GM10847 (cell line): ENCODE data around the gene ENTPD3.

ENCODE experiments used
- POLR2A ChIP-seq: IDR thresholded peaks from 2 replicates; pipeline ENCODE4 v1.6.1; 2011; ENCODE audit not compliant: insufficient read length; ENCODE audit errors: extremely low read depth

The ENTPD3 gene, protein sequence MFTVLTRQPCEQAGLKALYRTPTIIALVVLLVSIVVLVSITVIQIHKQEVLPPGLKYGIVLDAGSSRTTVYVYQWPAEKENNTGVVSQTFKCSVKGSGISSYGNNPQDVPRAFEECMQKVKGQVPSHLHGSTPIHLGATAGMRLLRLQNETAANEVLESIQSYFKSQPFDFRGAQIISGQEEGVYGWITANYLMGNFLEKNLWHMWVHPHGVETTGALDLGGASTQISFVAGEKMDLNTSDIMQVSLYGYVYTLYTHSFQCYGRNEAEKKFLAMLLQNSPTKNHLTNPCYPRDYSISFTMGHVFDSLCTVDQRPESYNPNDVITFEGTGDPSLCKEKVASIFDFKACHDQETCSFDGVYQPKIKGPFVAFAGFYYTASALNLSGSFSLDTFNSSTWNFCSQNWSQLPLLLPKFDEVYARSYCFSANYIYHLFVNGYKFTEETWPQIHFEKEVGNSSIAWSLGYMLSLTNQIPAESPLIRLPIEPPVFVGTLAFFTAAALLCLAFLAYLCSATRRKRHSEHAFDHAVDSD

DNA sequence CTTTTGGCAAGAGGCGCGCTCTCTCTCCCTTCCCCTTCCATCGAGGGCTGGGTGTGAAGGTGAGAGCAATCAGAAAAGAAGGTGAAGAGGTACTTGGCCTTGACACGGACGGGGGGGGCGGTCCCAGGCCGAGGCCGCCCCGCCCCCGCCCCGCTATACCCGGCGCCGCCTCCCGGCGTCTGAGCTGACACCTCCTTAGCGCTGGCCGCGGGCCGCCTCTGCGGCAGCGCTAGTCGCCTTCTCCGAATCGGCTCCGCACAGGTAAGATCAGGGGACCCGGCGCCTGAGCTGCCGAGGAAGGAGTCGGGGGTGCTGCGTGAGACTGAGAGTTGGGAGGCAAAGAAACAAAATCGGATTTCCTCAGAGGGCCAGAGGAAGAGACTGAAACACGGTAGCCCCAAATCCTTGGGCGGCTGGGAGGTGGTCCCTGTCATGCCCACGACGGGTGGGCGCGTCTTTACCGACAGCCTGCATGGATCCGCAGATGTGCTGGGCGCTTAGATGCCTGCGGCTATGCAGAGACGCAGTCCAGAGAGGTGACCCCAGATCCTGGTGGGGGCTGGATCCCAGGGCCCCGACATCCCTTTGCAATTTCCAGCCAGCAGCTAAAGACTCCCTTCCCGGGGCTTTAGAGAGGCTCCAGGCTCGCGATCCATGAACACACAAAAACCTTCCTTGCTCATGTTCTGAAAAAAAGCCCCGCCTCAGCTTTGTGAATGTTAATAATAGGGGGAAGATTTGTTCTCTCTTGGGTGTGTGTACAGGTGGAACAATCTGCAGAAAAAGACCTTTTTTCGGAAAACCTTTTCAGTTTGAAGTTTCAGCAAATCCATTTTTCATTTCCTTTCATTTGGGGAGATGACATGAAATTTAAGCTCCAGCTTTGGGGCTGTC, at the start of gene ENTPD3:
ENTPD3 (plus strand) TSS at position 184 of the 894 bp plus-strand sequence. CDS start 874 bp downstream, outside the sequence.
- no peak for TF ChIP-seq POLR2A

DNA sequence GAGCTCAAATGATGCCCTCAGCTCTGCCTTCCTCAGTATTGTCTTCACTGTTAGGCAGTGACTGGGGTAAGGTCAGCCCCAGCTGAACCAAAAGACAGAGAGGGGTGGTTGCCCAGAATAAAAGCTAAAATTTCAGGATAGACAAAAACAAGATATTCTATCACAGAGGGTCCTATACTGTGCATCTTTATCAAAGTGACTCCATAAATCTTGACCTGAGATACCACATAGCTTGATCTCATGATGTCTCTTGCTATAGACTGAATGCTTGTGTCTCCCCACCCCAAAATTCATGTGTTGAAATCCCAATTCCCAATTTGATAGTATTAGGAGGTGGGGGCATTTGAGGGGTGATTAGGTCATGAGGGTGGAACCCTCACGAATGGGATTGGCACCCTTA, 47.1 kb upstream of the ENTPD3 start:
- TF ChIP-seq POLR2A = no peak

DNA sequence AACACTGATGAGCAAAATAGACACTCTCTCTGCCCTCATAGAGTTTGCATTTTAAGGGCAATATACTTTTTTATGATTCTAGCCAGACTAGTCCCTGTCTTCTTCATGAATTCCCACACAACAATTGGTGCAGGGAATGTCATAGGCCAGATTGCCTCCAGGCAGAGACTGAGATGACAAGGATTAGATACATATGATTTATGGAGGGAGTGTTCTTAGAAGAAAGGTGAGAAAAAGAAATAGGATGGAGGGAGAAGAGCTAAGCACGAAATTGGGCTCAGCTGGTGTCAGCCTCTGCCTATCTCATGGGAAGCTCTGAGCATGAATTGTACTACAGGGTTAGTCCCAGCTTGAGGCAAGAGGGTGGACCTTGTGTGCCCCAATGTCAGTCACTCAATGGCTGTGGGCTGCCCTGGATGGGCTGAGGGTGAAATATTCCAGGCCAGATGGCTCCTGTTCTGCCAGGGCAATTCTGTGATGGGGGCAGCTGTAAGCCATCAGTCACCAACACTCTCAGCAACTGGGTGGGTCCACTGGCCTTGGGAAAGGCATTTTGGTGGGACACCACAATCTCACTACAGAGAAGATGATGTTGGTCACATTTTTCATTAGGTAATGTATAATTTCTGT, 46.3 kb upstream of the ENTPD3 start:
- no peak for TF ChIP-seq POLR2A

- no peak for TF ChIP-seq POLR2A
Measured at GRCh38 chr3:40341671-40342070, 45.3 kb upstream of the ENTPD3 start.

DNA sequence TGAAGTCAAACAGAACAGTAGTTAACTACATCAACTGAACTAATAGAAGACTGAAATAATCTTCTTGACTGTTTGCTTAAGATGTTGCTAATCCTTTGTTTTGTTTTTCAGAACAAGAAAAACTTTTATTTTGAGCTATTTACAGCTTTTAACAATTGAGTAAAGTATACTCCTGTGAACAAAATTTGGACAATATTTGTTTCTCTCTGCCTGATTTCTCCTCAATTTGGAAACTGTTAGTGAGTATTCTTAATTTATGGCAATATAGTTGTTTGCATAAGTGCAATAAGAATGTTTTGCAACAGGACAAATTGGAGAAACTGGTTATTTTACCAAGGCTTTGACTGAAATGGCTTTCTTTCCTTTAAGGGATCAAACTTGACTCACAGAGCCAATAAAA, 36.5 kb upstream of the ENTPD3 start:
- no peak for TF ChIP-seq POLR2A

DNA sequence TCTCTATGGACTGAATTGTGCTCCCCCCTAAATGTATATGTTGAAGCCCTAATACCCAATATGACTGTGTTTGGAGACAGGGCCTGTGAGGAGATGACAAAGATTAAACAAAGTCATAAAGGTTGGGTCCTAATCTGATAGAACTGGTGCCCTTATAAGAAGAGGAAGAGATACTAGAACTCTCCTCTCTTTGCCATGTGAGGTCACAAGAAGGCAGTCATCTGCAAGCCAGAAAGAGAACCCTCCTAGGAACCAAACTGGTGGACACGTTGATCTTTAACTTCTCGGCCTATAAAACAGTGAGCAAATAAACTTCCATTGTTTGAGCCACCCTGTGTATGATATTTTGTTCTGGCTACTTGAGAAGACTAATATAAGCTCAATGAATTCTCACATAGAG, 31.6 kb upstream of the ENTPD3 start:
- TF ChIP-seq POLR2A = no peak

DNA sequence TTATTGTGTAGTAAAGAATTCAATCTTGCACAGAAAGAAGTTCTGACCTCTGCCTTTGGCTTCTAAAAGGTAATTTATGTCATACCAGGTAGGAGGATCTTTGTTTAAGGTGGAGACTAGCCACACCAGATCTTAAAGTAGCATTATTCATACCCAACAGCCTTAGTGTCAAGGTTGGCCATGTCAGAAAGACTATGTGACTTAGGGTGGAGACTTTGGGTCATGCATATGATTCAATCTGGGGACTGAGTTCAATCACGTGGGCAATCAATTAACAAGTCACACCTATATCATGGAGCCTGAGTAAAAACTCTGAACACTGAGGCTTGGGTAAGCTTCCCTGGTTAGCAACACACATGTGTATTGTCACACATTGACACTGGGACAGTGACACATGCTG, 28.5 kb upstream of the ENTPD3 start:
- TF ChIP-seq POLR2A = no peak

DNA sequence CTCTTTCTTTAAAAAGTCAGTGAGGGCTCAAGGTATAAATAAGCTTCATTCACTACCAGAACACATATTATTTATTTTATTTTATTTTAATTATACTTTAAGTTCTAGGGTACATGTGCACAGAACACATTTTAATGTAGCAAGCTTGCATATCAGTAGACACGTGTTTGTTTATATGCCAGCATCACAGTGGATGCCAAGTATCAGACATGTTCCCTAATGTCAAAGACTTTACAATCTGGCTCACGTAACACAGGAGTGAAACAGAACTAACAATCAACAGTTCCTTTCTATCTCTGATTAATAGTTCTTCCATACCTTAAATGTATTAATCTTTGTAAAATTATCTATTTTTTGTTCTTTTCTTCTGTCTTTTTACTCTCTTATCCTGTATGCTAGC, 23.3 kb upstream of the ENTPD3 start:
- no peak for TF ChIP-seq POLR2A

DNA sequence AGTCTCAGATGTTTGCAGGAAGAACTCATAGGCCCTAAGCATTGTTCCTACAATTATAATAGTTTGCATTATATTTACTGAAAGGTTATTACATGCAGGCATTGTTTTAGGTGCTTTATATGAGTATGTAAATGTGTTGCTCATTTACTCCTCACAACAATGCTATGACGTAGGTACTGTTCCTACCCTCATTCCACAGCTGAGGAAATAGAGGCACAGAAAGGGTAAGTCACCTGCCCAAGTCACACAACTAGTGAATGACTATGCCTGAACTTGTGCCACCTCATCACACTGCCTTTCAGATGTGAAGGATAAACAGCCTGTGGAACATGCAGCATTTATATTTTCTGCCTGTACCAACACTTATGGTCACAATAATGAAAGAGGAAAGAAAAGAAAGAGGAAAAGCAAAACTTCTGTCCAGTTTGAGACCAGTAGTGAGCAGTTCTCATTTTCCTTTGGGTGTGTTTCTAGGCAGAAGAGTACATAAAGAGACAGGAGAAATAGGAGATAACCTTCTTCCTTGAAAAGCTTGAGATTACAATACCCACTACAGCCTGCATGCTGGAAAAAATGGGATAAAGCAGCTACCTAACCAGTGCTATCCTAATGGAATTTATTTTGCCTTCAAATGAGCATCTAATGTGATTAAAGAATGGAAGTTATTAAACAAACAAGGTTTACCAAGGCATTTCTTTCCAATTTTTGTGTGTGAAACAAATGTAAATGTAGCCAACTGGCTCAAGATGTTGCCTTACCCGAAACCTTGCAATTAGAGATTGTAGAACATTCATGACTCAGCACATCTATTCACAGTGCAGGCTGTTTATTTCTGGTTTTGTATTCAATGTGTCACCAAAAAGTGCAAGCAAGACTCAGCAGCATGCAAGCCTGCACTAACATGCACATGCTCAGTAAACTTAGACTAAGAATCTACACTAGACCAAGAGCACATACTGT, 20.5 kb upstream of the ENTPD3 start:
- no peak for TF ChIP-seq POLR2A

DNA sequence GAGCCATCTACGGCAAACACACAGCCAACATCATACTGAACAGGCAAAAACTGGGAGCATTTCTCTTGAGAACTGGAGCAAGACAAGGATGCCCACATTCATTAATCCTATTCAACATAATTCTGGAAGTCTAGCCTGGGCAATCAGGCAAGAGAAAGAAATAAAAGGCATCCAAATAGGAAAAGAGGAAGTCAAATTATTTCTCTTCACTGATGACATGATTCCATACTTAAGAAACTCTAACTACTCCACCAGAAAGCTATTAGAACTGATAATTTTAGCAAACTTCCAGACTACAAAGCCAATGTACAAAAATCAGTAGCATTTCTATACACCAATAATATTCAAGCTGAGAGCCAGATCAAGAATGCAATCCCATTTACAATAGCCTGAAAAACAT, 17.3 kb upstream of the ENTPD3 start:
- TF ChIP-seq POLR2A = no peak

DNA sequence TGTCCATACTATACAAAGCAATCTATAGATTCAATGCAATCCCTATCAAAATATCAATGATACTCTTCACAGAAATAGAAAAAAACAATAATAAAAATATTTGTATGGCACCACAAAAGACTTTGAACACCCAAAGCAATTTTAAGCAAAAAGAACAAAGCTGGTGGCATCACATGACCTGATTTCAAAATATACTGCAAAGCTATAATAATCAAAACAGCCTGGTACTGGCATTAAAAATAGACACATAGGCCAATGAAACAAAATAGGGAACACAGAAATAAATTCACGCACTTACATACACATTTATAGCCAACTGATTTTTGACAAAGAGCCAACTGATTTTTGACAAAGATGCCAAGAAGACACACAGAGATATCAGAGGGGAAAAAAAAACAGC, 9.2 kb upstream of the ENTPD3 start:
- TF ChIP-seq POLR2A = no peak

GRCh38 chr3:40379674-40380306, 7.2 kb upstream of the ENTPD3 start:
- no peak for TF ChIP-seq POLR2A

- TF ChIP-seq POLR2A = no peak
Measured at GRCh38 chr3:40381904-40382616, 4.9 kb upstream of the ENTPD3 start.
